Measurements from ENCODE around the gene RCOR2.
"Not testable (repeated sequence)": the region's sequence is repeated elsewhere in the genome, so short reads cannot be mapped to it uniquely, and the experiment has no call there.

RCOR2 gene

DNA sequence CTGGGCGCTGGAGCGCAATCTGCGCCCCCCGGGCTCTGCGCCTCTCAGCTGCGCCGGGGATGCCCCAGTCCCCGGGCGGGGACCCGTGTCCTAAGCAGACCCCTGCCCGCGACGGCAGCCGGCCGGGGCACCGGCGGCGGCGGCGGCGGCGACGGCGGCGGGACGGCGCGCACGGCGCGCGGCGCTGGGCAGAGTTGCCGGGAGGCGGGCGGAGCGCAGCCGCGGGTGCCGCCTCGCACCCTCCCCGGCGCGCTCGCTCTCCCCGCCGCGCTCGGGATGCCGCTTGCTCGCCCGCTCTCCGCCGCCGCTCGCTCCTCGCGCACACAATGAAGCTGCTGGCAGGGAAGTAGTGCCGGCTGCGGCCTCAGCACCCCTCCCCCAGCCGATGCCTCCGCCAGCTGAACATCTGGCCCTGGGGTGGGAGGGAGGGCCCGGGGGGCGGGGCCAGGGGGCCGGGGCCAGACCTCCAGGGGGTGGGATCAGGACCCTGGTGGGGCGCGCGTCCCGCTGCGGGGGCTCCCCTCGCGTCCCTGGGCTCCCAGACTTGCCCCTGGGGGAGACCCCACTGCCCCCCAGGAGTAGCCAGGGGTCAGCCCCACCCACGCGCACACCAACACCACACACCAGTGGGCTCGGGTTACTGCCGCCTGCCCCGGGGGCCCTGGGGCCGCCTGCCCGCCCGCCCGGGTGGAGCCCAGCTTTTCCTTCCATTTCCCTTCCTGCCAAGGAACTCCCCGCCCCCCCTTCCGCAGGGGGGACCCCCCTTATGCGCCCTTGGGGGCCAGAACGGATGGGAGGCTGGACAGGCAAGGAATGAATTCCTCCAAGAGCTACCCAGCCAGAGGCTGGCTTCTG, at the start of gene RCOR2:
RCOR2 (minus strand) TSS at position 328 of the 855 bp plus-strand sequence. CDS start 708 bp downstream, outside the sequence.
- ChIA-PET POLR2A (interaction anchor here (0.8 to 0.9 kb wide), 2 partner anchors 10 to 78 kb away, joined by 4 read pairs; partner anchors contain the start of gene MARK2), CTCF (interaction anchor here (0.6 to 10.4 kb wide), 12 partner anchors 10 to 80 kb away, joined by 3 to 47 read pairs (median 4); partner anchors contain the start of gene MARK2)
- no peak for TF ChIP-seq CTCF (IDR thresholded peaks at IDR 0.05; ENCODE audit: insufficient read depth, low read length, missing control alignments)
- no peak for DNase-seq (ENCODE audit: low read depth, low spot score)
- peak within 1 kb of the TSS; percentile 57 for H3K4me3 ChIP-seq (ENCODE audit: low read depth, low read length)

GRCh38 chr11:63966444-63966843, 49.5 kb upstream of the RCOR2 start:
- H3K4me3 ChIP-seq (ENCODE audit: low read depth, low read length): no peak overlapping the region
- ChIA-PET CTCF (interaction anchor here (1.0 to 2.7 kb wide), 5 partner anchors 8 to 186 kb away, joined by 3 to 7 read pairs (median 6); no protein-coding TSS in a partner anchor), POLR2A (no interaction called here)
- TF ChIP-seq CTCF (IDR thresholded peaks at IDR 0.05; ENCODE audit: insufficient read depth, low read length, missing control alignments): no peak
- no peak for DNase-seq (ENCODE audit: low read depth, low spot score)

- CTCF ChIA-PET: interaction anchor here (1.4 to 3.4 kb wide), 3 partner anchors 13 to 126 kb away, joined by 4 to 17 read pairs (median 6); partner anchors contain the start of gene MARK2
- H3K4me3 ChIP-seq (ENCODE audit: low read depth, low read length); DNase-seq (ENCODE audit: low read depth, low spot score); POLR2A ChIA-PET: not testable (repeated sequence)
These were observed 46.9 kb upstream of the RCOR2 start for GRCh38 chr11:63963895-63964294.

GRCh38 chr11:63961608-63962412, 44.8 kb upstream of the RCOR2 start:
- ChIA-PET CTCF (interaction anchor here (0.7 to 3.4 kb wide), 8 partner anchors 12 to 191 kb away, joined by 3 to 17 read pairs (median 4); partner anchors contain the start of gene RCOR2), POLR2A (interaction anchor here (0.6 kb wide), 1 partner anchor 27 kb away, joined by 4 read pairs; no protein-coding TSS in a partner anchor)
- DNase-seq (ENCODE audit: low read depth, low spot score): no peak
- no peak overlapping the region for H3K4me3 ChIP-seq (ENCODE audit: low read depth, low read length)
- no peak for TF ChIP-seq CTCF (IDR thresholded peaks at IDR 0.05; ENCODE audit: insufficient read depth, low read length, missing control alignments)

GRCh38 chr11:63958008-63958407, 41.0 kb upstream of the RCOR2 start:
- DNase-seq (ENCODE audit: low read depth, low spot score): no peak
- ChIA-PET CTCF (interaction anchor here (0.8 to 2.2 kb wide), 4 partner anchors 9 to 121 kb away, joined by 3 to 15 read pairs (median 9); partner anchors contain the start of gene MARK2), POLR2A (no interaction called here)
- H3K4me3 ChIP-seq (ENCODE audit: low read depth, low read length): no peak overlapping the region
- no peak for TF ChIP-seq CTCF (IDR thresholded peaks at IDR 0.05; ENCODE audit: insufficient read depth, low read length, missing control alignments)

GRCh38 chr11:63952570-63952969, 35.6 kb upstream of the RCOR2 start:
- CTCF ChIA-PET: interaction anchor here (0.8 to 12.8 kb wide), 3 partner anchors 9 to 200 kb away, joined by 3 to 639 read pairs (median 13); partner anchors contain the start of gene MARK2
- H3K4me3 ChIP-seq (ENCODE audit: low read depth, low read length): no peak overlapping the region

More at GRCh38 chr11:63952570-63952969, 35.6 kb upstream of the RCOR2 start:
- no peak for TF ChIP-seq CTCF (IDR thresholded peaks at IDR 0.05; ENCODE audit: insufficient read depth, low read length, missing control alignments)
- POLR2A ChIA-PET: no interaction called here
- no peak for DNase-seq (ENCODE audit: low read depth, low spot score)
